Activated CD4-positive, alpha-beta T cell treated with anti-CD3 and anti-CD28 coated beads for 24 hours (primary cell): Measurements from ENCODE around the gene LMF1.

Source experiments
- DNase-seq, 2 donors: peaks; one replicate each; pipeline ENCODE4 v3.0.0-alpha.2; 2020; ENCODE audit warnings: low read depth in 2 of 2

Gene LMF1

GRCh38 chr16:929227-930073, 41.3 kb downstream of the LMF1 start:
- DNase-seq, result no peak

DNA sequence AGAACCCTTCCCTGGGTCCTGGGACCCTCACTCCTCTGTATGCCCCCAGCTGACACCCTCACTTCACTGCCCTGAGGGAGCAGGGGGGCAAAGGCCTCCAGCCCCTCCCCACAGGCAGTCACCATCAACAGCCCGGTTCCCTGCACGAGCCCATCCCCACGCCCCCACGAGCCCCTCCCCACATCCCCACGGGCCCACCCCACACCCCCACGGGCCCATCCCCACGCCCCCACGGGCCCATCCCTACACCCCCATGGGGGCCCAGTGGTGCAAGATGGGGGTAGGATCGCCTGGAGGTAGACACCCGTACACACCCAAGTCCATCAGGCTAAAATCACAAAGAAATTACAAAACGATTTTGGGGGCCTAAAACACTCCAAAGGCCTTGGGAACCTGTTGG, 42.3 kb downstream of the LMF1 start:
- DNase-seq, result no peak

- DNase-seq, result no peak
These were observed 42.9 kb downstream of the LMF1 start for GRCh38 chr16:927931-928330.

DNA sequence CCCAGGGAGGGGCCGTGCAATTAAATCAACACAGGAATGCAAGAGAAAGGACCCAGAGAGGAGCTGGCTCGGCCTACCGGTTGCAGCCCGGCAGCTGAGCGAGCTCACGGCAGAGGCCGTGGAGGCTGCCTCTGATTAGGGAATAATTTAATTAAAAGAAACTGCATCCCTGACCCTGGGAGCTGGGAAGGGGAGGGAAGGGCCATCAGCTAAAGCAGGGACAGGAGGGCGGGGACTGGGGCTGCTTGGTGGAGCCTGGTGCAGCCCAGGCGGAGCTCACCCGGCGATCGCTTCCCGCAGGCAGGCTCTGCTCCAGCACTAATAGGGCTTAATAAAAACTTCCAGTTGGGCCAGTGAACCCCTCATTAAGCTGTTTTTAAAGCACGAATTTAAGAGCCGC, 43.4 kb downstream of the LMF1 start:
- DNase-seq, result no peak

- no peak for DNase-seq
These were observed 44.1 kb downstream of the LMF1 start for GRCh38 chr16:926715-927114.

DNA sequence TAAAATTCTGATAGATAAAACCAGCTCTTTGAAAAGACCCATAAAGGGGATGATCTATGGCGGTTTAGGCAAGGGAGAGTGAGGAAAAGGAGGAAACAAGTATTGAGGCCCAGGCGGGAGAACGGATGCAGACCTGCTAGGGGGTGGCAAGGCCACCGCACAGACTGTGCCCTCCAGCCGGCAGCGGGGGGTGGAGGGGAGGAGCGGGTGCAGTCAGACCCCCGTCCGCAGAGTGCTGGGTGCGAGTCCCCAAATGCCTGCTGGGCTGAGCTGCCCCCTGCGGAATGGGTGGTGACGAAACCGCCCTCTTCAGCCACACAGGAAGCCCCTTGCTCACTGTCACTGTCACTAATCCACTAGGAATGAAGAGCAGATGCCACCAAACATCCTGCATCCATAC, 46.0 kb downstream of the LMF1 start:
- DNase-seq, result no peak

DNA sequence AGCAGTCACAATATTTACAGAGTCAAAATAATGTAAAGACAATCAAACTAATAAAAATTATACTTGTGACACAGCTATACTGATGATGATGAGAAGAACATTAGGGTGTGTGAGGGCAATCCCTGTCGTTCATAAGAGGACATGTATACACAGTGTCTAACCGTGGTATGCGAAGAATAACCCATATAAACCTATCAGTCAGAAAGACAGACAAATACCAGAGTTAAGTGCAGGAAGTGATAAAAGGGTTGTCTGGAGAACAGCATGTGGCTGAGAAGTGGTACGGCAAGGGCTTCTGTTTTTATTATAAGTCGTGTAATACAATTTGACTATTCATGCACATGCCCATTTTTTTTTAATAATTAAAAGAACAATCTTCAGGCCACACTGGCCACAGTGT, 46.7 kb downstream of the LMF1 start:
- no peak for DNase-seq

DNA sequence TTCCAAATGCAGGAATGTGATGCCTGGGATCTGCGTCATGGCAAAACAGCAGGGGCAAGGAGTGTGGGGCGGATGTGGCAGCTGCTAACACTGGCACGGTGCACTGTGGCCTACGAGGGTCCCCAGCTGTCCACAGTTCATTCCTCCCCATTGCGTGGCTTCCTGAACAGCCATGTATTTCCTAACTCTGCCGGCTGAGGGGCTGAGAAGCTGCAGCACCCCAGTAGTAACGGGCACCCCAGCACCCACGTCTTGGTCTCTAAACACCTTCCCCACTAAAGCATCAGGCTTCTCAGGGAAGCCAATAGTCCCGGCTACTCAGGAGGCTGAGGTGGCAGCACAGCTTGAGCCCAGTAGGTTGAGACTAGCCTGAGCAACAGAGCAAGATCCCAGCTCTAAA, 47.6 kb downstream of the LMF1 start:
- no peak for DNase-seq

- no peak for DNase-seq
These were observed 48.7 kb downstream of the LMF1 start for GRCh38 chr16:922051-922450.

GRCh38 chr16:921321-921905, 49.4 kb downstream of the LMF1 start:
- no peak for DNase-seq

GRCh38 chr16:920717-921116, 50.1 kb downstream of the LMF1 start:
- DNase-seq, result no peak

DNA sequence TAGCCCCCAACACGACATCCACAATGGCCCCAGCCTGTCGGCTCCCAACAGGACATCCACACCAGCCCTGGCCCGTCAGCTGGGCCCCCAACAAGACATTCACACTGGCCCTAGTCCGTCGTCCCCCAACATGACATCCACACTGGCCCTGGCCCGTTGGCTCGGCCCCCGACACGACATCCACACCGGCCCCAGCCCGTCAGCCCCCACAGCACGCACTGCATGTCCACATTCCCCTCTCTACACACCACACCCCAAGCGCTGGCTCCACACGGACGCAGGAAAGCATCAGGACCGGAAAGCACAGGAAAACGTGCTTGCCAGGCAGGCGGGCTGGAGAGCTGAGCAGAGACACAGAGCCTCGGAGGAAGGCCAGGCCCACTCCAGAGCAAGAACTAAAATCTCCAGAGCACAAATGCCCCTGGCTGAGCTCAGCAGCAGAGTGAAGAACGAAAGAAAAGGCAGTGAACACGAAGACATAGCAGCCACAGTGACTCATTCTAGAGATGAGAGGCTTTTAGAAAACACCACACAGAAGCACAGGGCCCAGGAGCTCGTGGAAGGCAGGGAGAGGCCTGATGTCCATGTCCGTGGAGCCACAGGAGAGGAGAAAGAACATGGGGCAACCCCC, 50.6 kb downstream of the LMF1 start:
- no peak for DNase-seq

- DNase-seq, result no peak
These were observed 51.1 kb downstream of the LMF1 start for GRCh38 chr16:919658-920050.

DNA sequence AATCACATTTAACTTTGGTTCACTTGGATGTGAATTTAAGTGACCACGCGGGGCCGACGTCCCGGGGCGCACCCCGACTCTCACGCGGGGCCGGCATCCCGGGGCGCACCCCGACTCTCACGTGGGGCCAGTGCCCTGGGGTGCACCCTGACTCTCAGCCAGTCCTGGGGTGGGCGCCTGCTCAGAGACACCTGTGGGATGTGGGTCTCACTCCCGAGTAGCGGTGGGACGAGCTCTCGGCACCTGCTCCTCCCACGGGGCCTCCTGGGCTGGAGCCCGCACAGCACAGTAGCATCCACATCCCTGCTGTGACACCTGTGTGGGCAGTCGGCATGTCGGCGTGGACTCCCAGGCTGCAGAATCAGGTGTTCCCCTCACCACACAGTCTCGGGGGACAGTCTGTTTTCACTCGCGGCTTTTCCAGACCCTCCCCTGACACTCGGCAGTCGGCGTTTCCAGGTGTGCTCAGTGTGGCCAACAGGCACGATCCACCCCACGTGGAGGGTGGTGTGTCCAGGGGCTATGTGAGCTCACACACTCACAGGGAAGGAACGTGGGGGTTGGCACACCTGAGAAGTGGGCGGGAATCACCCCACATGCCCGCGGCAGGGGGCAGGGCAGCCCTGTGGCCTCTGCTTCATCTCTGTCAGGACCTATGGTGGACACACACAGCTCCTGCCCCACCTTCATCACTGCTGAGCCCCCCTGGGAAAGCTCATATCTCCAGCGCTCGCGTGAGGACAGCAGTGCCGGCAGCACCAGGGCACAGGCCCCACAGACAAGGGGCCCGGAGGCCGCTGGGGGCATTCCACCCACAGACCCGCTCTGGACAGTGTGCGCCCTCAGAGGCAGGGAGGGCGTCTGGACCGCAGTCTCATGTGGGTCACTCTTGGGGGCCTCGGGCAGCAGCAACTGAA, 51.8 kb downstream of the LMF1 start:
- DNase-seq, result no peak

GRCh38 chr16:918068-918467, 52.7 kb downstream of the LMF1 start:
- no peak for DNase-seq

DNA sequence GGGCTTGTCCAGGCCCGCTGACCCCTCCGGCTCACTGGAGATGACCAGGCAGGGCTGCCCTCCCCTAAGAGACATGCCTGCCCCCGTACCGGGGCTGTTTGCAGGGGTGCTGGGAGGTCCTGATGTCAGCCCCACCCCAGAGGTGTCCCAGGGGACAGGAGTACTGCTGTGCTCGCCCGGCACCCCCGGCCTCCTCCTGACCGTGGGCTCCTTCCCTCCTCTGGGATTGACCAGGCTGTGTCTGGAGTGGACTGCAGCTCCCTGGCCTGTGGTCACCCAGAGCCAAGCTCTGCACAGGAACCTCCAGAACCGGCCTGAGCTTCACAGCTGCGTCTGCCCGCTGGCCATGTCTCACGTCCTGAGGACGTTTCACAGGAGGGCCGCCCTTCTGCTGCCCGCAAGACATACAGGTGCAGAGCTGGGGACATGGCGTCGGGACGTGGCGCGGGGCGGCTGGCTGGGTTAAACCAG, 53.2 kb downstream of the LMF1 start:
- no peak for DNase-seq

DNA sequence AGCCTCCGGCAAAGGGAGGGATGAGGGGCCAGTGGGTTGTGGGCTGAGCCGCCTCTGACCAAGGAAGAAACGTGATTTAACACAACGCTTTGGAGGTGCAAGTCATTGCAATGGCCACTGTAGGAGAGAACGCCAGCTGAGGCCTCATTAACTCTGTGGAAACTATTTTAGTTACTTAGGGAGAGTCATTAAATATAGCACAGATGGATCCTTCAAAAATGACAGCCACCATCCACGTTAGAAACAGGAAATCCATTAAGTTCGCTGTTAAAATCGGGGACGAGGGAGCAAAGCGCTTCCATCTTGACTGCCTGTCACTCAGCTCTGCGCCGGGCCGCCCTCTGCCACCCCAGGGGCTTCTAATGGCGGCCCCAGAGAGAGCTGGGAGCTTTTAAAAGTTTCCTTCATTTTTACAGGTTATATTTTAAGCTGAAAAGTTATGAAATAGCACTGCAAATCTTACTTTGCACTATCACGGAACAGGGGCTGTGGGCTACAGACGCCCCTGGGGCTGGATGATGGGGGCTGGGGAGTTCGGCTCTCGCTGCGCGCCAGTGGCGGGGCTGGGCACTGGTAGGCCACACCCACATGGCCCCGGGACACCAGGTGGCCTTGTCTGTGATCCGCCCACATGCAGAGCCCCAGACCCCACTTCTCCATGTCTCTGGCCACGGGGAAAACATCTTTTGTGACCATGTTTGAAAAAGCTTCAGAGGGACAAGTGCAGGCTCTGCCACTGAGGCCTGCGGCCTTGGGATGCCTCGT, 54.6 kb downstream of the LMF1 start:
- no peak for DNase-seq

- no peak for DNase-seq
These were observed 55.2 kb downstream of the LMF1 start for GRCh38 chr16:915546-915945.

DNA sequence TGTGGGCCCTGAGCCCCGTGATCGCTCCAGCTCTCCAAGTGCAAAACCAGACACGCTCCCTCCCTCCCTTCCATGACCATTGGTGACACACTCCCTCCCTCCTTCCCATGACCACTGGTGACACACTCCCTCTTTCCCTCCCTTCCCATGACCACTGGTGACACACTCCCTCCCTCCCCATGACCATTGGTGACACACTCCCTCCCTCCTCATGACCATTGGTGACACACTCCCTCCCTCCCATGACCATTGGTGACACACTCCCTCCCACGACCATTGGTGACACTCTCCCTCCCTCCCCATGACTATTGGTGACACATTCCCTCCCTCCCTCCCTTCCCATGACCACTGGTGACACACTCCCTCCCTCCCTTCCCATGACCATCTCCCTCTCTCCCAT, 56.3 kb downstream of the LMF1 start:
- no peak for DNase-seq

DNA sequence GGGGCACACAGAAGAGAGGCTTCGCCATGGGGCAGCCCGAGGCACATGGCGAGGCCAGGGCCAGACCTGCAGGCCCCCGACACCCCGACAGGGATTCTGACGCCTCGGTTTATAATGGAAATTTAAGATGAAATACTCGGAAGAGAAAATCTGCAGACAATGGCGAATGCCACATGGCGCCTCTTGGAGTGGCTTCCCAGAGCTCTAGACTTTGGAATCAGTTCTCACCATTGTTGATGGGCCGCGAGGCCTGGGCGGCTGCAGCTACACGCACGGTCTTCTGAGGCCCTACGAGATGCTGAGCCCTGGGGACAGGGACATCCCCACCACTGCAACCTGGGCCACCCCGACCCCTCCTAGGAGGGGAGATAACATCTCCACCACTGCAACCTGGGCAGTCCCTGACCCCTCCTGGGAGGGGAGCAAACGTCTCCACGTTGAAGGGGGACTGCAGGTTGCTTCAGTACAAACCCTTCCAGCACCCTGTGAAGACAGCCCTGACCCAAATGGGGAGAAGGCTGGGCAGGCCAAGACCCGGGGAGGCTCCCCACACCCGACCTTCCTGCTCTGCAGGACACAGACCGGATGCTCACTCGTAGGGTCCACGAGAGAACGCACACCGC, 56.9 kb downstream of the LMF1 start:
- DNase-seq, result no peak
